ENCODE data around the gene ZNF516. TPM values are rescaled to one million over a fixed set of nuclear protein-coding genes. Genes with fewer than 3 reads are reported as not detected.
"Not testable (repeated sequence)": the region's sequence is repeated elsewhere in the genome, so short reads cannot be mapped to it uniquely, and the experiment has no call there.

Gene ZNF516
- total RNA-seq, 1 donor from 2014 or later = 108 TPM

DNA sequence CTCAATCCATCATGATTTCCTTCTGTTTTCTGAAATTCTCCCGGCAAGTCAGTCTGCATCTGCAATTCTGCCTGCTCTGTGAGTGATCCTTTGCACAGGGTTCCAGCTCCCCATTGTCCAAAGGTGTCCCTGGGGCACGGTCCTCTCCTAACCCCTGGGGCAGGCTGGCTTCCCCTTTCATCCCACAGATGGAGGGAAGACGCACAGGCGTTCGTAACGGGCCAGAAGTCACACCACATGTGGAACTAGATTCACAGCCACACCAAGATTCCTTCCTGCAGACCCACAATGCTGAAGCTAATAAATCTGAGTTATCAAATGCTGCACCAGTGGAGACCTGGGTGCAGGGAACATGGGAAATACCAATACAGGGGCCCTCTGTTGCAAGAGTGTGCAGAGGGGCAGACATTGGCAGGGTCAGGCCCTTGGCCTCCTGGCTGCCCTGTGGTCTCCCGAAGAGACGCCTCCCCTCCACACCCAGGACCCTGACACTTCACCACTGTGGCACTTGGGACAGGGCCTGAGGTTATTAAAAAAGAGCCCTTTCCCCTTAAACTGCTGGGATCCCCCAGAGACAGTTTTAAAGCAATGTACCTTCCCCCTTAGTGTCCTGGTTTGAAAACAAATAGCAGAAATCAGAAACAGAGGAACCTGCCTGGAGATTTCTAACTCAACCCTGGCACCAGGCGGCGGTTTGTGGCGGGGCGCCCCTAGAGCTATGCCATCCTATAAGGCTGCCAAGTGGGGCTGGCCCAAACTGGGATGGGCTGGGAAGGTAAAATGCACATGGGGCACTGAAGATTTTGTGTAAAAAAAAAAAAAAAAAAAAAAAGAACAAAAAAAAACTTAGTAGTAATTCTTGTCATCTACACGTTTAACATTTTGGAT, 15.4 kb downstream of the ZNF516 start:
- no peak for DNase-seq (ENCODE audit: low spot score, unreplicated experiment)
- H3K4me3 Mint-ChIP-seq (ENCODE audit: low read depth) = no peak overlapping the region
- H3K27ac Mint-ChIP-seq = peak overlapping the region; percentile 77
- H3K4me1 Mint-ChIP-seq (ENCODE audit: low read depth) = peaks cover 38% of the 10 kb centered on the region
- no peaks in the 10 kb centered on the region for H3K27me3 Mint-ChIP-seq
- H3K36me3 Mint-ChIP-seq (ENCODE audit: insufficient read depth) = peaks cover 16% of the 10 kb centered on the region
- TF ChIP-seq CTCF (IDR thresholded peaks at IDR 0.05; ENCODE audit: unreplicated experiment) = no peak
- H3K9me3 Mint-ChIP-seq (ENCODE audit: low read depth) = no peaks in the 10 kb centered on the region

- Mint-ChIP-seq H3K4me1 (ENCODE audit: low read depth) (peaks cover 23% of the 10 kb centered on the region), H3K27ac (peak overlapping the region; percentile 63), H3K4me3 (ENCODE audit: low read depth) (no peak overlapping the region), H3K27me3 (no peaks in the 10 kb centered on the region), H3K9me3 (ENCODE audit: low read depth) (no peaks in the 10 kb centered on the region), H3K36me3 (ENCODE audit: insufficient read depth) (peaks cover 14% of the 10 kb centered on the region)
- no peak for TF ChIP-seq CTCF (IDR thresholded peaks at IDR 0.05; ENCODE audit: unreplicated experiment)
- DNase-seq (ENCODE audit: low spot score, unreplicated experiment) = no peak
These were observed 18.1 kb downstream of the ZNF516 start for GRCh38 chr18:76476665-76477561.

- Mint-ChIP-seq H3K4me1 (ENCODE audit: low read depth) (peaks cover 19% of the 10 kb centered on the region), H3K9me3 (ENCODE audit: low read depth) (no peaks in the 10 kb centered on the region), H3K27ac (peak overlapping the region; percentile 31), H3K4me3 (ENCODE audit: low read depth) (no peak overlapping the region), H3K27me3 (no peaks in the 10 kb centered on the region), H3K36me3 (ENCODE audit: insufficient read depth) (peaks cover 7% of the 10 kb centered on the region)
- TF ChIP-seq CTCF (IDR thresholded peaks at IDR 0.05; ENCODE audit: unreplicated experiment) = no peak
- DNase-seq (ENCODE audit: low spot score, unreplicated experiment) = no peak
These were observed 19.4 kb downstream of the ZNF516 start for GRCh38 chr18:76475450-76476194.

DNA sequence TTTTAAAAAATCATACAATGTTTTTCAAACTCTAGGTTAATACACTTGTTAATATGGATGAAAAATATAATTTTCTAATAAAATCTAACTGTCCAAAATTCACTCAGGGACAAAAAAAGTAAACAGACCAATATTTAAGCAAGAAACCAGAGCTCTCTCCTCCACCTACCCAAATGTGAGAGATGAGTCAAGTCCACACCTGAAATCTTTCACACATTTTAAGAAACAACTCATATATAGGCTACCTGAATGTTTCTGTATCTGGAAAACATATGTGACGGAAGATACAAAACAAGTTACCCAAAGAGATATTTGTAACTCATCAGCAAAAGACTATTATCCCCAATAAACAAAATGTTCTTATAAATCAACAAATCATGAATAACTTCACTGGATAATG, 20.2 kb downstream of the ZNF516 start:
- DNase-seq (ENCODE audit: low spot score, unreplicated experiment) = no peak
- Mint-ChIP-seq H3K9me3 (ENCODE audit: low read depth) (no peaks in the 10 kb centered on the region), H3K27ac (peak overlapping the region; percentile 51), H3K4me1 (ENCODE audit: low read depth) (peaks cover 19% of the 10 kb centered on the region), H3K36me3 (ENCODE audit: insufficient read depth) (peaks cover 7% of the 10 kb centered on the region), H3K4me3 (ENCODE audit: low read depth) (no peak overlapping the region), H3K27me3 (no peaks in the 10 kb centered on the region)
- no peak for TF ChIP-seq CTCF (IDR thresholded peaks at IDR 0.05; ENCODE audit: unreplicated experiment)

DNA sequence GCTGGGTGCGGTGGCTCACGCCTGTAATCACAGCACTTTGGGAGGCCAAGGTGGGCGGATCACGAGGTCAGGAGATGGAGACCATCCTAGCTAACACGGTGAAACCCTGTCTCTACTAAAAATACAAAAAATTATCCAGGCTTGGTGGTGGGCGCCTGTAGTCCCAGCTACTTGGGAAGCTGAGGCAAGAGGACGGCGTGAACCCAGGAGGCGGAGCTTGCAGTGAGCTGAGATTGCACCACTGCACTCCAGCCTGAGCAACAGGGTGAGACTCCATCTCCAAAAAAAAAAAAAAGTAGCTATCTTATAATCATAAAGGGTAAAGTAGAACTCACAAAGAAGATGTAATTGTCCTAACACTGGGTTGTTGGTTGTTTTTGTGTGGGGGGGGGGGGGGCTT, 21.5 kb downstream of the ZNF516 start:
- not testable (repeated sequence) for H3K4me3 Mint-ChIP-seq (ENCODE audit: low read depth); H3K27ac Mint-ChIP-seq; H3K27me3 Mint-ChIP-seq; DNase-seq (ENCODE audit: low spot score, unreplicated experiment); H3K9me3 Mint-ChIP-seq (ENCODE audit: low read depth)
- Mint-ChIP-seq H3K4me1 (ENCODE audit: low read depth) (peaks cover 16% of the 10 kb centered on the region), H3K36me3 (ENCODE audit: insufficient read depth) (peaks cover 12% of the 10 kb centered on the region)
